PFSK-1 (cell line): ENCODE measurements around the gene OR52J3.

Source experiments
- FOXP2 ChIP-seq: optimal IDR thresholded peaks from 2 replicates; pipeline ENCODE3; 2011; ENCODE audit warnings: borderline replicate concordance, control low read depth, inconsistent platforms; ENCODE audit not compliant: insufficient read depth; ENCODE audit errors: extremely low read length, extremely low read depth
- POLR2AphosphoS5 ChIP-seq: IDR thresholded peaks from 2 replicates; pipeline ENCODE4 v1.6.1; 2012; ENCODE audit warnings: low read depth, mild to moderate bottlenecking, control low read depth, low read length, moderate library complexity
- TAF1 ChIP-seq: IDR thresholded peaks from 2 replicates; pipeline ENCODE4 v1.6.1; 2012; ENCODE audit warnings: low read length, control low read depth, borderline replicate concordance; ENCODE audit not compliant: insufficient read depth

GRCh38 chr11:5065027-5065426 lies 18.7 kb downstream of the OR52J3 start:
- TF ChIP-seq TAF1, result no peak
- TF ChIP-seq POLR2AphosphoS5, result no peak
- TF ChIP-seq FOXP2, result no peak
